ENCODE measurements around the gene ATP13A5. TPM values are rescaled to one million over a fixed set of nuclear protein-coding genes. Genes with fewer than 3 reads are reported as not detected.

The ATP13A5 gene
- polyA plus RNA-seq, 4 donors = 0.21 TPM; not detected in 3

DNA sequence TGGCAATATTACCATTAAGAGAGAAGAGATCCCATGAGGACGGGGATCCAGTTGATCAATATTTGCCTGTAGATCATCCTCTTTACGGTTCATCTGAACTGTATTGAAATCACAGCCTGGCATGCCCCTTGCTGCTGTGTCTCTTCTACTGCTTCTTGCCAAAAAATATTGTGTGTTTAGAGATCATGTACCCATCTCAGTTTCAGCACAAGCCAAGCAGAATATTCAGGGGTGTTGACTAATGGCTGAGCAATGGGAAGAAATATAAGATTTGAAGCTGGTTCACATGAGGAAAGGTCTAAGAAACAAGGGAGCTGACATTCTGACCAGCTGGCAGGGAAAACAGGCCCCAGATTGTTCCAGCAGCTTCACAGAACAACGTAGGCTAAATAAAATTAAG, 21.3 kb downstream of the ATP13A5 start:
- no peaks in the 10 kb centered on the region for H3K4me1 ChIP-seq (ENCODE audit: control insufficient read depth in 3 of 3, insufficient read depth in 2 of 3, low read depth in 1 of 3, low read length in 2 of 3)
- FAIRE-seq (no peak), DNase-seq (no peak)
- no peaks in the 10 kb centered on the region for H3K27me3 ChIP-seq (ENCODE audit: control insufficient read depth in 3 of 3, insufficient read depth in 3 of 3, low read length in 3 of 3)
- no peaks in the 10 kb centered on the region for H3K36me3 ChIP-seq (ENCODE audit: control insufficient read depth in 3 of 3, insufficient read depth in 2 of 3, low read depth in 1 of 3, low read length in 3 of 3)
- 73 to 84% (median 76%) methylated on average over 3 of the region's 3 CpGs for WGBS, 3 donors
- no peak overlapping the region for H3K4me3 ChIP-seq (ENCODE audit: low read depth in 1 of 3, low read length in 3 of 3)
- no peaks in the 10 kb centered on the region for H3K9me3 ChIP-seq (ENCODE audit: control insufficient read depth in 2 of 2, insufficient read depth in 1 of 2, low read depth in 1 of 2, low read length in 1 of 2)
- no peak overlapping the region for H3K27ac ChIP-seq (ENCODE audit: low read depth in 1 of 3, low read length in 2 of 3)

DNA sequence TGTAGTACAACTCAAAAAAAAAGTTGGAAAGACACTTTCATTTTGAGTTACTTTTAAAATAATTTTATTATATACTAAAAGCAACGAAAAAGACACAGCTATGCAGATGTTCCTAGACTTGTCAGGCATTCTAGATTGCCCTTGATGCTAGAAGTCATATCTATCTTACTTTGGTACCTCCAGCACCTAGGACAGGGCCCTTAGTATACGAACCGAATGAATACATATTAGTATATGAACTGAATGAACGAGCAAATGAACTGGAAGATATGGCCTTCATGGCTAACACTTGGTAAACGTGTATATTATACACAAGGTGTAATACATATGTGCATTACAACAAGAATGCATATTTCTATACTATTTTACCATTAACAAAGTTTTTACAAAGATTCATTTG, 24.1 kb downstream of the ATP13A5 start:
- no peak for DNase-seq
- no peaks in the 10 kb centered on the region for H3K27me3 ChIP-seq (ENCODE audit: control insufficient read depth in 3 of 3, insufficient read depth in 3 of 3, low read length in 3 of 3)
- no peak overlapping the region for H3K4me3 ChIP-seq (ENCODE audit: low read depth in 1 of 3, low read length in 3 of 3)
- H3K4me1 ChIP-seq (ENCODE audit: control insufficient read depth in 3 of 3, insufficient read depth in 2 of 3, low read depth in 1 of 3, low read length in 2 of 3) = no peaks in the 10 kb centered on the region
- no peaks in the 10 kb centered on the region for H3K9me3 ChIP-seq (ENCODE audit: control insufficient read depth in 2 of 2, insufficient read depth in 1 of 2, low read depth in 1 of 2, low read length in 1 of 2)
- whole genome bisulfite sequencing, 3 donors = 54 to 64% (median 58%) methylated on average over 5 of the region's 5 CpGs
- H3K27ac ChIP-seq (ENCODE audit: low read depth in 1 of 3, low read length in 2 of 3) = no peak overlapping the region
- H3K36me3 ChIP-seq (ENCODE audit: control insufficient read depth in 3 of 3, insufficient read depth in 2 of 3, low read depth in 1 of 3, low read length in 3 of 3) = no peaks in the 10 kb centered on the region
- FAIRE-seq = no peak

GRCh38 chr3:193350744-193351143, 27.8 kb downstream of the ATP13A5 start:
- no peaks in the 10 kb centered on the region for H3K4me1 ChIP-seq (ENCODE audit: control insufficient read depth in 3 of 3, insufficient read depth in 2 of 3, low read depth in 1 of 3, low read length in 2 of 3)
- WGBS, 3 donors = 30 to 51% (median 43%) methylated on average over 2 of the region's 2 CpGs
- H3K27me3 ChIP-seq (ENCODE audit: control insufficient read depth in 3 of 3, insufficient read depth in 3 of 3, low read length in 3 of 3) = no peaks in the 10 kb centered on the region
- H3K36me3 ChIP-seq (ENCODE audit: control insufficient read depth in 3 of 3, insufficient read depth in 2 of 3, low read depth in 1 of 3, low read length in 3 of 3) = no peaks in the 10 kb centered on the region
- no peaks in the 10 kb centered on the region for H3K9me3 ChIP-seq (ENCODE audit: control insufficient read depth in 2 of 2, insufficient read depth in 1 of 2, low read depth in 1 of 2, low read length in 1 of 2)
- DNase-seq (no peak), FAIRE-seq (no peak)
- H3K27ac ChIP-seq (ENCODE audit: low read depth in 1 of 3, low read length in 2 of 3) = no peak overlapping the region
- H3K4me3 ChIP-seq (ENCODE audit: low read depth in 1 of 3, low read length in 3 of 3) = no peak overlapping the region

- DNase-seq (no peak), FAIRE-seq (no peak)
- no peak overlapping the region for H3K4me3 ChIP-seq (ENCODE audit: low read depth in 1 of 3, low read length in 3 of 3)
- H3K9me3 ChIP-seq (ENCODE audit: control insufficient read depth in 2 of 2, insufficient read depth in 1 of 2, low read depth in 1 of 2, low read length in 1 of 2) = no peaks in the 10 kb centered on the region
- 59 to 82% (median 73%) methylated on average over 3 of the region's 3 CpGs for WGBS, 3 donors
- H3K36me3 ChIP-seq (ENCODE audit: control insufficient read depth in 3 of 3, insufficient read depth in 2 of 3, low read depth in 1 of 3, low read length in 3 of 3) = no peaks in the 10 kb centered on the region
- no peaks in the 10 kb centered on the region for H3K4me1 ChIP-seq (ENCODE audit: control insufficient read depth in 3 of 3, insufficient read depth in 2 of 3, low read depth in 1 of 3, low read length in 2 of 3)
- no peak overlapping the region for H3K27ac ChIP-seq (ENCODE audit: low read depth in 1 of 3, low read length in 2 of 3)
- H3K27me3 ChIP-seq (ENCODE audit: control insufficient read depth in 3 of 3, insufficient read depth in 3 of 3, low read length in 3 of 3) = no peaks in the 10 kb centered on the region
These were observed 29.9 kb downstream of the ATP13A5 start for GRCh38 chr3:193348686-193349085.

GRCh38 chr3:193347521-193348501, 30.7 kb downstream of the ATP13A5 start:
- no peaks in the 10 kb centered on the region for H3K27me3 ChIP-seq (ENCODE audit: control insufficient read depth in 3 of 3, insufficient read depth in 3 of 3, low read length in 3 of 3)
- no peak for DNase-seq
- no peaks in the 10 kb centered on the region for H3K9me3 ChIP-seq (ENCODE audit: control insufficient read depth in 2 of 2, insufficient read depth in 1 of 2, low read depth in 1 of 2, low read length in 1 of 2)
- H3K27ac ChIP-seq (ENCODE audit: low read depth in 1 of 3, low read length in 2 of 3) = no peak overlapping the region
- no peak overlapping the region for H3K4me3 ChIP-seq (ENCODE audit: low read depth in 1 of 3, low read length in 3 of 3)
- no peaks in the 10 kb centered on the region for H3K36me3 ChIP-seq (ENCODE audit: control insufficient read depth in 3 of 3, insufficient read depth in 2 of 3, low read depth in 1 of 3, low read length in 3 of 3)
- 29 to 37% (median 33%) methylated on average over 11 of the region's 11 CpGs for WGBS, 3 donors
- no peak for FAIRE-seq
- no peaks in the 10 kb centered on the region for H3K4me1 ChIP-seq (ENCODE audit: control insufficient read depth in 3 of 3, insufficient read depth in 2 of 3, low read depth in 1 of 3, low read length in 2 of 3)

DNA sequence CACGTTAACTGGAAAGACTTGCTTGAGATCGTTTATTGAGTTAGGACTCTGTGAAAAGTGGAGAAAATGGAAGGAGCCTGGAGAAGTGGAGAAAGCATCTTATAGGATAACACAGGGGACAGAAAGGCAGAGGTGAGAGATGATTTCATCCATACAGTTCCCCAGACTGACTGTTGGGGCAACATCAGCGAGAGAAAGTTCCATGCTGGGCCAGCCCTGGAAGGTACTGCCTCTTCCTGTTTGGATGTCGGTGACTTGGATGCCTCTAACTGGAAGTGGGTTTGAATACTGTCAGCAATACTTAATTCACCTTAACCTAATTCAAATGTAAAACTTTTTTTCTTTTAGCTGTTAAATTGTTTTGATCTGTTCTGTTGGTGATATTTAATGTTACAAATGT, 32.3 kb downstream of the ATP13A5 start:
- no peak for FAIRE-seq

GRCh38 chr3:193345431-193345830, 33.1 kb downstream of the ATP13A5 start:
- Histone ChIP-seq H3K36me3 (ENCODE audit: control insufficient read depth in 3 of 3, insufficient read depth in 2 of 3, low read depth in 1 of 3, low read length in 3 of 3) (no peaks in the 10 kb centered on the region), H3K9me3 (ENCODE audit: control insufficient read depth in 2 of 2, insufficient read depth in 1 of 2, low read depth in 1 of 2, low read length in 1 of 2) (no peaks in the 10 kb centered on the region), H3K27ac (ENCODE audit: low read depth in 1 of 3, low read length in 2 of 3) (no peak overlapping the region), H3K27me3 (ENCODE audit: control insufficient read depth in 3 of 3, insufficient read depth in 3 of 3, low read length in 3 of 3) (no peaks in the 10 kb centered on the region), H3K4me3 (ENCODE audit: low read depth in 1 of 3, low read length in 3 of 3) (no peak overlapping the region), H3K4me1 (ENCODE audit: control insufficient read depth in 3 of 3, insufficient read depth in 2 of 3, low read depth in 1 of 3, low read length in 2 of 3) (no peaks in the 10 kb centered on the region)
- WGBS, 3 donors = 81 to 85% (median 82%) methylated on average over 3 of the region's 3 CpGs
- DNase-seq (no peak), FAIRE-seq (no peak)

More for the DNA sequence above, 32.3 kb downstream of the ATP13A5 start:
- Histone ChIP-seq H3K4me1 (ENCODE audit: control insufficient read depth in 3 of 3, insufficient read depth in 2 of 3, low read depth in 1 of 3, low read length in 2 of 3) (no peaks in the 10 kb centered on the region), H3K4me3 (ENCODE audit: low read depth in 1 of 3, low read length in 3 of 3) (no peak overlapping the region), H3K9me3 (ENCODE audit: control insufficient read depth in 2 of 2, insufficient read depth in 1 of 2, low read depth in 1 of 2, low read length in 1 of 2) (no peaks in the 10 kb centered on the region), H3K27ac (ENCODE audit: low read depth in 1 of 3, low read length in 2 of 3) (no peak overlapping the region), H3K27me3 (ENCODE audit: control insufficient read depth in 3 of 3, insufficient read depth in 3 of 3, low read length in 3 of 3) (no peaks in the 10 kb centered on the region), H3K36me3 (ENCODE audit: control insufficient read depth in 3 of 3, insufficient read depth in 2 of 3, low read depth in 1 of 3, low read length in 3 of 3) (no peaks in the 10 kb centered on the region)
- no peak for DNase-seq
- WGBS, 3 donors = 78 to 81% (median 81%) methylated on average over 4 of the region's 4 CpGs

- no peak overlapping the region for H3K27ac ChIP-seq (ENCODE audit: low read depth in 1 of 3, low read length in 2 of 3)
- DNase-seq (no peak), FAIRE-seq (no peak)
- H3K27me3 ChIP-seq (ENCODE audit: control insufficient read depth in 3 of 3, insufficient read depth in 3 of 3, low read length in 3 of 3) = no peaks in the 10 kb centered on the region
- no peak overlapping the region for H3K4me3 ChIP-seq (ENCODE audit: low read depth in 1 of 3, low read length in 3 of 3)
- WGBS, 3 donors = 46 to 50% (median 49%) methylated on average over 3 of the region's 3 CpGs
- H3K4me1 ChIP-seq (ENCODE audit: control insufficient read depth in 3 of 3, insufficient read depth in 2 of 3, low read depth in 1 of 3, low read length in 2 of 3) = no peaks in the 10 kb centered on the region
- H3K9me3 ChIP-seq (ENCODE audit: control insufficient read depth in 2 of 2, insufficient read depth in 1 of 2, low read depth in 1 of 2, low read length in 1 of 2) = no peaks in the 10 kb centered on the region
- H3K36me3 ChIP-seq (ENCODE audit: control insufficient read depth in 3 of 3, insufficient read depth in 2 of 3, low read depth in 1 of 3, low read length in 3 of 3) = no peaks in the 10 kb centered on the region
These were observed 34.1 kb downstream of the ATP13A5 start for GRCh38 chr3:193344486-193344885.

Data from small intestine (tissue), 7 donors.